GM19099 (cell line): Measurements from ENCODE around the gene OR4C5.
"Not testable (repeated sequence)": the region's sequence is repeated elsewhere in the genome, so short reads cannot be mapped to it uniquely, and the experiment has no call there.

ENCODE experiments used
- POLR2A ChIP-seq: IDR thresholded peaks from 3 replicates; pipeline ENCODE4 v1.6.1; 2011; ENCODE audit warnings: low read depth; ENCODE audit not compliant: insufficient read length; ENCODE audit errors: extremely low read depth

OR4C5 gene

GRCh38 chr11:48366365-48366764 is at the start of gene OR4C5:
OR4C5 (minus strand) TSS chr11:48366465; CDS start chr11:48366465, 0 bp downstream.
- no peak for TF ChIP-seq POLR2A

GRCh38 chr11:48384670-48385069 is 18.4 kb upstream of the OR4C5 start:
- TF ChIP-seq POLR2A, result no peak

- TF ChIP-seq POLR2A, result no peak
Observed at GRCh38 chr11:48354677-48355076, 11.6 kb downstream of the OR4C5 start.

GRCh38 chr11:48354013-48354412 is 12.3 kb downstream of the OR4C5 start:
- TF ChIP-seq POLR2A, result no peak

- no peak for TF ChIP-seq POLR2A
Observed at GRCh38 chr11:48341466-48341865, 24.8 kb downstream of the OR4C5 start.

GRCh38 chr11:48324620-48325019 is 41.6 kb downstream of the OR4C5 start, which contains the start of gene OR4C3:
OR4C3 (plus strand) TSS chr11:48324920; CDS start chr11:48325022, 102 bp downstream.
- TF ChIP-seq POLR2A, result not testable (repeated sequence)
